Stomach smooth muscle (tissue), 2 donors: ENCODE results near the gene OR2A42.
"Not testable (repeated sequence)": the region's sequence is repeated elsewhere in the genome, so short reads cannot be mapped to it uniquely, and the experiment has no call there.

Experiments used
- H3K27ac ChIP-seq: one replicate; pipeline ENCODE4 v1.7.0; 2013; ENCODE audit warnings: mild to moderate bottlenecking, low read length, inconsistent platforms
- H3K27me3 ChIP-seq, 2 donors: one replicate each; pipeline ENCODE4 v1.7.0; 2013; ENCODE audit warnings: low read length in 2 of 2; ENCODE audit not compliant: insufficient read depth in 2 of 2, control insufficient read depth in 1 of 2
- H3K36me3 ChIP-seq, 2 donors: one replicate each; pipeline ENCODE4 v1.7.0; 2013; ENCODE audit warnings: low read length in 2 of 2; ENCODE audit not compliant: control insufficient read depth in 2 of 2, insufficient read depth in 2 of 2
- H3K4me1 ChIP-seq: one replicate; pipeline ENCODE4 v1.7.0; 2013; ENCODE audit warnings: low read length; ENCODE audit not compliant: control insufficient read depth, insufficient read depth
- H3K4me3 ChIP-seq, 2 donors: one replicate each; pipeline ENCODE4 v1.7.0; 2013; ENCODE audit warnings: low read length in 2 of 2
- H3K9ac ChIP-seq, 2 donors: one replicate each; pipeline ENCODE4 v1.7.0; 2013; ENCODE audit warnings: low read length in 2 of 2, mild to moderate bottlenecking in 1 of 2
- H3K9me3 ChIP-seq, 2 donors: one replicate each; pipeline ENCODE4 v1.7.0; 2013; ENCODE audit warnings: low read length in 2 of 2; ENCODE audit not compliant: control insufficient read depth in 2 of 2
- donor health status: healthy.
- donor health status: Pancreatic carcinoma.

Gene OR2A42

GRCh38 chr7:144223675-144224074, 15.7 kb downstream of the OR2A42 start:
- not testable (repeated sequence) for H3K9me3 ChIP-seq, H3K9ac ChIP-seq, H3K27ac ChIP-seq, H3K27me3 ChIP-seq, H3K4me1 ChIP-seq, H3K4me3 ChIP-seq, H3K36me3 ChIP-seq

GRCh38 chr7:144220531-144220930, 18.9 kb downstream of the OR2A42 start:
- not testable (repeated sequence) for H3K27ac ChIP-seq, H3K9ac ChIP-seq, H3K4me1 ChIP-seq, H3K27me3 ChIP-seq, H3K36me3 ChIP-seq, H3K4me3 ChIP-seq, H3K9me3 ChIP-seq

GRCh38 chr7:144219149-144219548, 20.3 kb downstream of the OR2A42 start:
- H3K9ac ChIP-seq, H3K36me3 ChIP-seq, H3K27me3 ChIP-seq, H3K27ac ChIP-seq, H3K9me3 ChIP-seq, H3K4me3 ChIP-seq, H3K4me1 ChIP-seq: not testable (repeated sequence)

GRCh38 chr7:144218581-144218980, 20.8 kb downstream of the OR2A42 start:
- H3K4me1 ChIP-seq, H3K9ac ChIP-seq, H3K36me3 ChIP-seq, H3K27ac ChIP-seq, H3K27me3 ChIP-seq, H3K4me3 ChIP-seq, H3K9me3 ChIP-seq: not testable (repeated sequence)

- H3K4me3 ChIP-seq, H3K4me1 ChIP-seq, H3K27me3 ChIP-seq, H3K9ac ChIP-seq, H3K36me3 ChIP-seq, H3K27ac ChIP-seq, H3K9me3 ChIP-seq: not testable (repeated sequence)
Measured at GRCh38 chr7:144217200-144217599, 22.2 kb downstream of the OR2A42 start.

- not testable (repeated sequence) for H3K9me3 ChIP-seq, H3K27me3 ChIP-seq, H3K36me3 ChIP-seq
Measured at GRCh38 chr7:144205306-144205705, 34.1 kb downstream of the OR2A42 start.

GRCh38 chr7:144203086-144203485, 36.3 kb downstream of the OR2A42 start:
- not testable (repeated sequence) for H3K27ac ChIP-seq, H3K27me3 ChIP-seq, H3K36me3 ChIP-seq, H3K4me1 ChIP-seq, H3K9ac ChIP-seq, H3K9me3 ChIP-seq, H3K4me3 ChIP-seq

More at GRCh38 chr7:144205306-144205705, 34.1 kb downstream of the OR2A42 start:
- not testable (repeated sequence) for H3K4me1 ChIP-seq, H3K27ac ChIP-seq, H3K9ac ChIP-seq, H3K4me3 ChIP-seq

- not testable (repeated sequence) for H3K4me3 ChIP-seq, H3K27me3 ChIP-seq
Measured at GRCh38 chr7:144201978-144202377, 37.4 kb downstream of the OR2A42 start.

GRCh38 chr7:144198934-144199333, 40.5 kb downstream of the OR2A42 start:
- H3K9me3 ChIP-seq, H3K27ac ChIP-seq, H3K9ac ChIP-seq, H3K36me3 ChIP-seq, H3K4me1 ChIP-seq, H3K4me3 ChIP-seq, H3K27me3 ChIP-seq: not testable (repeated sequence)

More at GRCh38 chr7:144201978-144202377, 37.4 kb downstream of the OR2A42 start:
- not testable (repeated sequence) for H3K9ac ChIP-seq, H3K4me1 ChIP-seq, H3K9me3 ChIP-seq, H3K36me3 ChIP-seq, H3K27ac ChIP-seq

GRCh38 chr7:144195212-144195872, 44.1 kb downstream of the OR2A42 start, which contains the start of gene ARHGEF35:
ARHGEF35 (minus strand) TSS chr7:144195833; CDS start chr7:144188383, 7,450 bp downstream.
- not testable (repeated sequence) for H3K9ac ChIP-seq, H3K9me3 ChIP-seq, H3K4me1 ChIP-seq, H3K36me3 ChIP-seq, H3K4me3 ChIP-seq, H3K27ac ChIP-seq, H3K27me3 ChIP-seq

- not testable (repeated sequence) for H3K36me3 ChIP-seq, H3K9me3 ChIP-seq, H3K4me3 ChIP-seq, H3K27ac ChIP-seq, H3K27me3 ChIP-seq, H3K9ac ChIP-seq, H3K4me1 ChIP-seq
Measured at GRCh38 chr7:144194453-144194852, 45.0 kb downstream of the OR2A42 start.
